Sigmoid colon (tissue), 4 donors: Measurements from ENCODE around the gene MYBBP1A.

ENCODE experiments used
- EP300 ChIP-seq, 4 donors: sonication (generic); formaldehyde crosslinking; IDR thresholded peaks; one replicate each; pipeline ENCODE4 v1.6.1; 2017; ENCODE audit warnings: antibody characterized with exemption in 4 of 4
- POLR2A ChIP-seq, 2 donors: fragments of 450-650 bp; IDR thresholded peaks; one replicate each; pipeline ENCODE4 v1.6.1; 2016; ENCODE audit warnings: antibody characterized with exemption in 2 of 2, mild to moderate bottlenecking in 2 of 2, moderate library complexity in 2 of 2
- TF ChIP-seq, protein P1 (sequence below), 4 experiments: fragments of 450-650 bp in 3 of 4; fragments of 200-600 bp in 1 of 4; IDR thresholded peaks; one replicate each; pipeline ENCODE4 v1.5.1; 2016 to 2019; ENCODE audit warnings: antibody characterized with exemption in 4 of 4, mild to moderate bottlenecking in 3 of 4, moderate library complexity in 2 of 4

GRCh38 chr17:4540687-4541327 is 14.4 kb downstream of the MYBBP1A start:
- TF ChIP-seq, protein P1, sequence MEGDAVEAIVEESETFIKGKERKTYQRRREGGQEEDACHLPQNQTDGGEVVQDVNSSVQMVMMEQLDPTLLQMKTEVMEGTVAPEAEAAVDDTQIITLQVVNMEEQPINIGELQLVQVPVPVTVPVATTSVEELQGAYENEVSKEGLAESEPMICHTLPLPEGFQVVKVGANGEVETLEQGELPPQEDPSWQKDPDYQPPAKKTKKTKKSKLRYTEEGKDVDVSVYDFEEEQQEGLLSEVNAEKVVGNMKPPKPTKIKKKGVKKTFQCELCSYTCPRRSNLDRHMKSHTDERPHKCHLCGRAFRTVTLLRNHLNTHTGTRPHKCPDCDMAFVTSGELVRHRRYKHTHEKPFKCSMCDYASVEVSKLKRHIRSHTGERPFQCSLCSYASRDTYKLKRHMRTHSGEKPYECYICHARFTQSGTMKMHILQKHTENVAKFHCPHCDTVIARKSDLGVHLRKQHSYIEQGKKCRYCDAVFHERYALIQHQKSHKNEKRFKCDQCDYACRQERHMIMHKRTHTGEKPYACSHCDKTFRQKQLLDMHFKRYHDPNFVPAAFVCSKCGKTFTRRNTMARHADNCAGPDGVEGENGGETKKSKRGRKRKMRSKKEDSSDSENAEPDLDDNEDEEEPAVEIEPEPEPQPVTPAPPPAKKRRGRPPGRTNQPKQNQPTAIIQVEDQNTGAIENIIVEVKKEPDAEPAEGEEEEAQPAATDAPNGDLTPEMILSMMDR (IDR thresholded peaks at IDR 0.05), result no peak
- TF ChIP-seq POLR2A (IDR thresholded peaks at IDR 0.05) (no peak), EP300 (IDR thresholded peaks at IDR 0.05) (no peak)
